Keratinocyte (primary cell): ENCODE measurements around the gene TBC1D10B.

Experiments used
- EZH2 ChIP-seq: IDR thresholded peaks from one replicate; pipeline ENCODE4 v1.6.1; 2012; ENCODE audit warnings: inconsistent platforms, mild to moderate bottlenecking, low read length, moderate library complexity
- TF ChIP-seq, protein P1 (sequence below), 3 experiments: IDR thresholded peaks in 1 of 3; conservative IDR thresholded peaks in 1 of 3; optimal IDR thresholded peaks in 1 of 3; 2 replicates in 2 of 3; 3 replicates in 1 of 3; pipeline versions ENCODE3 to v1.5.1; 2011; ENCODE audit warnings: low read length in 3 of 3, mild to moderate bottlenecking in 3 of 3, moderate library complexity in 2 of 3, control low read depth in 1 of 3, inconsistent platforms in 1 of 3; ENCODE audit not compliant: insufficient read depth in 2 of 3; ENCODE audit errors: extremely low read depth in 1 of 3

GRCh38 chr16:30398661-30399434 lies 28.6 kb upstream of the TBC1D10B start:
- TF ChIP-seq, protein P1, sequence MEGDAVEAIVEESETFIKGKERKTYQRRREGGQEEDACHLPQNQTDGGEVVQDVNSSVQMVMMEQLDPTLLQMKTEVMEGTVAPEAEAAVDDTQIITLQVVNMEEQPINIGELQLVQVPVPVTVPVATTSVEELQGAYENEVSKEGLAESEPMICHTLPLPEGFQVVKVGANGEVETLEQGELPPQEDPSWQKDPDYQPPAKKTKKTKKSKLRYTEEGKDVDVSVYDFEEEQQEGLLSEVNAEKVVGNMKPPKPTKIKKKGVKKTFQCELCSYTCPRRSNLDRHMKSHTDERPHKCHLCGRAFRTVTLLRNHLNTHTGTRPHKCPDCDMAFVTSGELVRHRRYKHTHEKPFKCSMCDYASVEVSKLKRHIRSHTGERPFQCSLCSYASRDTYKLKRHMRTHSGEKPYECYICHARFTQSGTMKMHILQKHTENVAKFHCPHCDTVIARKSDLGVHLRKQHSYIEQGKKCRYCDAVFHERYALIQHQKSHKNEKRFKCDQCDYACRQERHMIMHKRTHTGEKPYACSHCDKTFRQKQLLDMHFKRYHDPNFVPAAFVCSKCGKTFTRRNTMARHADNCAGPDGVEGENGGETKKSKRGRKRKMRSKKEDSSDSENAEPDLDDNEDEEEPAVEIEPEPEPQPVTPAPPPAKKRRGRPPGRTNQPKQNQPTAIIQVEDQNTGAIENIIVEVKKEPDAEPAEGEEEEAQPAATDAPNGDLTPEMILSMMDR (optimal IDR thresholded peaks at IDR 0.05 in 1 of 3, IDR thresholded peaks at IDR 0.05 in 1 of 3, conservative IDR thresholded peaks at IDR 0.05 in 1 of 3; ENCODE audit: extremely low read depth in 1 of 3, insufficient read depth in 2 of 3, low read length in 3 of 3): no peak
- TF ChIP-seq EZH2: no peak
